ENCODE data around the gene VSIG10. TPM values are rescaled to one million over a fixed set of nuclear protein-coding genes. Genes with fewer than 3 reads are reported as not detected.

Gene VSIG10
- total and polyA plus RNA-seq, 2 of the 13 experiments (the other 11 are each of a cell fraction or from before 2014, with no cell fraction given): 25.6 to 42.5 TPM

DNA sequence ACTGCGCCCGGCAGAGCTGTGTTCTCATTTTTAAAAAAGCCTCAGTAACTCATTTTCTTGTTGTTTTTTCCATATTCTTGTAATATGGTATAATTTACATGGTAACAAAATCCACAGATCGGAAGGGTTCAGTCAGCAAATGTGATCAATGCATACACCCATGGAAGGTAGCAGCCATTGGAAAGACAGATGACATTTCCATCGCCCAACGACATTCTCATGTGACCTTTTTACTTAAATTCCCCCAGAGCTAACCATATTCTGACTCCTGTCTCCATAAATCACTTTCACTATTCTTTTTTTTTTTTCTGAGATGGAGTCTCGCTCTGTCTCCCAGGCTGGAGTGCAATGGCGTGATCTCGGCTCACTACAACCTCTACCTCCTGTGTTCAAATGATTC, 37.0 kb upstream of the VSIG10 start (continued):
- TF ChIP-seq, protein P1, sequence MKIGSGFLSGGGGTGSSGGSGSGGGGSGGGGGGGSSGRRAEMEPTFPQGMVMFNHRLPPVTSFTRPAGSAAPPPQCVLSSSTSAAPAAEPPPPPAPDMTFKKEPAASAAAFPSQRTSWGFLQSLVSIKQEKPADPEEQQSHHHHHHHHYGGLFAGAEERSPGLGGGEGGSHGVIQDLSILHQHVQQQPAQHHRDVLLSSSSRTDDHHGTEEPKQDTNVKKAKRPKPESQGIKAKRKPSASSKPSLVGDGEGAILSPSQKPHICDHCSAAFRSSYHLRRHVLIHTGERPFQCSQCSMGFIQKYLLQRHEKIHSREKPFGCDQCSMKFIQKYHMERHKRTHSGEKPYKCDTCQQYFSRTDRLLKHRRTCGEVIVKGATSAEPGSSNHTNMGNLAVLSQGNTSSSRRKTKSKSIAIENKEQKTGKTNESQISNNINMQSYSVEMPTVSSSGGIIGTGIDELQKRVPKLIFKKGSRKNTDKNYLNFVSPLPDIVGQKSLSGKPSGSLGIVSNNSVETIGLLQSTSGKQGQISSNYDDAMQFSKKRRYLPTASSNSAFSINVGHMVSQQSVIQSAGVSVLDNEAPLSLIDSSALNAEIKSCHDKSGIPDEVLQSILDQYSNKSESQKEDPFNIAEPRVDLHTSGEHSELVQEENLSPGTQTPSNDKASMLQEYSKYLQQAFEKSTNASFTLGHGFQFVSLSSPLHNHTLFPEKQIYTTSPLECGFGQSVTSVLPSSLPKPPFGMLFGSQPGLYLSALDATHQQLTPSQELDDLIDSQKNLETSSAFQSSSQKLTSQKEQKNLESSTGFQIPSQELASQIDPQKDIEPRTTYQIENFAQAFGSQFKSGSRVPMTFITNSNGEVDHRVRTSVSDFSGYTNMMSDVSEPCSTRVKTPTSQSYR (CRISPR knock-in tag; IDR thresholded peaks at IDR 0.05; ENCODE audit: borderline replicate concordance): no peak

DNA sequence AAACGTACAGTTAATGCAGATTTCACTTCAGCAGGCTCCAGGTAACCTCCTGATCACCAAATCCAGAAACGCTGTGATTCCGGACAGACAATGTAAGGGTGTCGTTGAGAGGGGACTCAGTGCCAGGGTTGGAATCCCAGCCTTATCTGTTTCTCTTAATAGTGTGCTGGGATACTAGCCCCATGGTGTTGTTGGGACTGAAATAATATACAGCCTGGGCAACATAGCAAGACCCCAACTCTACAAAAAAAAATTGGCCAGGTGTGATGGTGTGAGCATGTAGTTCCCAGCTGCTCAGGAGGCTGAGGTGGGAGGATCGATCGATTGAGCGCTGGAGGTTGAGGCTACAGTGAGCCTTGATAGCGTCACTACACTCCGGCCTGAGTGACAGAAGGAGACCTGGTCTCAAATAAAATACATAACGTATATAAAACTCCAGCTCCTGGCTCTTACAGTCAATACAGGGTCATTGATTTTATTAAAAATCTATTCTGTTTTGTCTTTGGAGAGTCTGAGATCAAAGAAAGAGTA, 33.4 kb upstream of the VSIG10 start:
- ChIA-PET POLR2A (interaction anchor here (1.6 to 9.3 kb wide), 6 partner anchors 11 to 239 kb away, joined by 3 to 126 read pairs (median 15); partner anchors contain the start of gene SUDS3), CTCF (ENCODE audit: low intra/inter-chr PET ratio, low total read pairs) (no interaction called here)
- 18% methylated on average over 10 of the region's 10 CpGs for WGBS (ENCODE audit: low lambda C conversion rate)
- Histone ChIP-seq H3K4me3 (replicated peaks in 1 of 3; ENCODE audit: insufficient read depth in 1 of 3, low read depth in 2 of 3, low read length in 3 of 3) (peak overlapping the region; percentile 91 to 97 (median 92)), H3K27ac (ENCODE audit: extremely low read length, insufficient read depth, low read length) (peak overlapping the region; percentile 96), H3K36me3 (replicated peaks in 1 of 2; ENCODE audit: control insufficient read depth in 1 of 2, insufficient read depth in 2 of 2, low read length in 2 of 2) (peaks cover 13 to 32% of the 10 kb centered on the region in 2 experiments), H3K9ac (ENCODE audit: insufficient read depth, low read depth, low read length) (peak overlapping the region; percentile 90), H3K4me2 (ENCODE audit: low read depth, low read length) (peak overlapping the region; percentile 90), H2AFZ (ENCODE audit: low read length) (no peak overlapping the region), H3K4me1 (ENCODE audit: insufficient read depth, low read length) (peaks cover 78% of the 10 kb centered on the region), H3K79me2 (ENCODE audit: insufficient read depth, low read length) (peaks cover 65% of the 10 kb centered on the region), H4K20me1 (ENCODE audit: insufficient read depth, low read length) (peaks cover 24% of the 10 kb centered on the region), H3K9me3 (ENCODE audit: low read length) (no peaks in the 10 kb centered on the region), H3K27me3 (ENCODE audit: control insufficient read depth in 1 of 2, insufficient read depth in 2 of 2, low read length in 2 of 2) (no peaks in the 10 kb centered on the region)
- no peak for ATAC-seq
- no peak for DNase-seq (ENCODE audit: low spot score)
- FAIRE-seq: no peak
- intact Hi-C loops (cut with micrococcal nuclease; ENCODE audit: unreplicated experiment) (loop anchor here (5.0 kb wide), 1 partner anchor 235 kb away; the partner anchor contains the start of gene TAOK3), in situ Hi-C loops (cut with HindIII; ENCODE audit: extremely low pct_ligation_motif_present, low pct_unique_long_range_greater_than_20kb) (no loop called here)
- TF ChIP-seq ZNF230 (CRISPR knock-in tag; IDR thresholded peaks at IDR 0.05) (0 out of 2 replicates have a peak, but pooled peaks have one; percentile 46), KDM3A (CRISPR knock-in tag; IDR thresholded peaks at IDR 0.05; ENCODE audit: low read depth) (no peak), ONECUT2 (CRISPR knock-in tag; IDR thresholded peaks at IDR 0.05) (peak; percentile 70; the same call in 1 of the 2 replicates), ZNF367 (CRISPR knock-in tag; IDR thresholded peaks at IDR 0.05; ENCODE audit: borderline replicate concordance) (no peak), KAT2B (IDR thresholded peaks at IDR 0.05; ENCODE audit: borderline replicate concordance, low read depth, low read length) (peak; percentile 31; the same call in 1 of the 2 replicates), KDM1A (CRISPR knock-in tag; IDR thresholded peaks at IDR 0.05) (0 out of 2 replicates have a peak, but pooled peaks have one; percentile 23), ZNF121 (CRISPR knock-in tag; IDR thresholded peaks at IDR 0.05) (peak; percentile 91), IRF2 (CRISPR knock-in tag; IDR thresholded peaks at IDR 0.05) (0 out of 2 replicates have a peak, but pooled peaks have one; percentile 11), MAZ (IDR thresholded peaks at IDR 0.05; ENCODE audit: borderline replicate concordance, low read depth, low read length) (no peak), MAZ (CRISPR knock-in tag; IDR thresholded peaks at IDR 0.05; ENCODE audit: low read depth) (no peak)
- TF ChIP-seq, protein P2, sequence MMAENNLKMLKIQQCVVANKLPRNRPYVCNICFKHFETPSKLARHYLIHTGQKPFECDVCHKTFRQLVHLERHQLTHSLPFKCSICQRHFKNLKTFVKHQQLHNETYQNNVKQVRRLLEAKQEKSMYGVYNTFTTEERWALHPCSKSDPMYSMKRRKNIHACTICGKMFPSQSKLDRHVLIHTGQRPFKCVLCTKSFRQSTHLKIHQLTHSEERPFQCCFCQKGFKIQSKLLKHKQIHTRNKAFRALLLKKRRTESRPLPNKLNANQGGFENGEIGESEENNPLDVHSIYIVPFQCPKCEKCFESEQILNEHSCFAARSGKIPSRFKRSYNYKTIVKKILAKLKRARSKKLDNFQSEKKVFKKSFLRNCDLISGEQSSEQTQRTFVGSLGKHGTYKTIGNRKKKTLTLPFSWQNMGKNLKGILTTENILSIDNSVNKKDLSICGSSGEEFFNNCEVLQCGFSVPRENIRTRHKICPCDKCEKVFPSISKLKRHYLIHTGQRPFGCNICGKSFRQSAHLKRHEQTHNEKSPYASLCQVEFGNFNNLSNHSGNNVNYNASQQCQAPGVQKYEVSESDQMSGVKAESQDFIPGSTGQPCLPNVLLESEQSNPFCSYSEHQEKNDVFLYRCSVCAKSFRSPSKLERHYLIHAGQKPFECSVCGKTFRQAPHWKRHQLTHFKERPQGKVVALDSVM (CRISPR knock-in tag; IDR thresholded peaks at IDR 0.05): peak; percentile 97
- TSS peak; percentile 73 for BruUV-seq (replicated peaks)
